HG02884 (cell line): ENCODE data around the gene KY.

Experiments
- ATAC-seq: cut with Tn5 transposase; IDR thresholded peaks from one replicate; pipeline ENCODE4 v1.9.1; 2021; ENCODE audit warnings: mild to moderate bottlenecking, moderate library complexity; ENCODE audit not compliant: unreplicated experiment

Gene KY

GRCh38 chr3:134622806-134623365, 27.9 kb downstream of the KY start:
- ATAC-seq = no peak

- ATAC-seq = no peak
Measured at GRCh38 chr3:134621854-134622253, 29.0 kb downstream of the KY start.

GRCh38 chr3:134620476-134621115, 30.2 kb downstream of the KY start:
- ATAC-seq = no peak

GRCh38 chr3:134619884-134620445, 30.9 kb downstream of the KY start:
- ATAC-seq = no peak

GRCh38 chr3:134619301-134619615, 31.6 kb downstream of the KY start:
- ATAC-seq = no peak

GRCh38 chr3:134618478-134619300, 32.1 kb downstream of the KY start:
- no peak for ATAC-seq

GRCh38 chr3:134617608-134618477, 33.0 kb downstream of the KY start:
- no peak for ATAC-seq

- no peak for ATAC-seq
Measured at GRCh38 chr3:134615743-134616142, 35.1 kb downstream of the KY start.

GRCh38 chr3:134614955-134615354, 35.9 kb downstream of the KY start:
- ATAC-seq = no peak

- ATAC-seq = no peak
Measured at GRCh38 chr3:134613006-134613520, 37.8 kb downstream of the KY start.

- no peak for ATAC-seq
Measured at GRCh38 chr3:134611516-134611915, 39.3 kb downstream of the KY start.

- no peak for ATAC-seq
Measured at GRCh38 chr3:134610432-134611385, 40.1 kb downstream of the KY start.

GRCh38 chr3:134609821-134610431, 40.9 kb downstream of the KY start:
- no peak for ATAC-seq

GRCh38 chr3:134608771-134609435, 41.9 kb downstream of the KY start:
- no peak for ATAC-seq

- no peak for ATAC-seq
Measured at GRCh38 chr3:134608023-134608770, 42.6 kb downstream of the KY start.

- no peak for ATAC-seq
Measured at GRCh38 chr3:134607054-134608022, 43.5 kb downstream of the KY start.
